ENCODE results near the gene PADI3. TPM values are rescaled to one million over a fixed set of nuclear protein-coding genes. Genes with fewer than 3 reads are reported as not detected.

The PADI3 gene
- total and polyA plus RNA-seq, 2 of the 13 experiments (the other 11 are each of a cell fraction or from before 2014, with no cell fraction given): not detected

DNA sequence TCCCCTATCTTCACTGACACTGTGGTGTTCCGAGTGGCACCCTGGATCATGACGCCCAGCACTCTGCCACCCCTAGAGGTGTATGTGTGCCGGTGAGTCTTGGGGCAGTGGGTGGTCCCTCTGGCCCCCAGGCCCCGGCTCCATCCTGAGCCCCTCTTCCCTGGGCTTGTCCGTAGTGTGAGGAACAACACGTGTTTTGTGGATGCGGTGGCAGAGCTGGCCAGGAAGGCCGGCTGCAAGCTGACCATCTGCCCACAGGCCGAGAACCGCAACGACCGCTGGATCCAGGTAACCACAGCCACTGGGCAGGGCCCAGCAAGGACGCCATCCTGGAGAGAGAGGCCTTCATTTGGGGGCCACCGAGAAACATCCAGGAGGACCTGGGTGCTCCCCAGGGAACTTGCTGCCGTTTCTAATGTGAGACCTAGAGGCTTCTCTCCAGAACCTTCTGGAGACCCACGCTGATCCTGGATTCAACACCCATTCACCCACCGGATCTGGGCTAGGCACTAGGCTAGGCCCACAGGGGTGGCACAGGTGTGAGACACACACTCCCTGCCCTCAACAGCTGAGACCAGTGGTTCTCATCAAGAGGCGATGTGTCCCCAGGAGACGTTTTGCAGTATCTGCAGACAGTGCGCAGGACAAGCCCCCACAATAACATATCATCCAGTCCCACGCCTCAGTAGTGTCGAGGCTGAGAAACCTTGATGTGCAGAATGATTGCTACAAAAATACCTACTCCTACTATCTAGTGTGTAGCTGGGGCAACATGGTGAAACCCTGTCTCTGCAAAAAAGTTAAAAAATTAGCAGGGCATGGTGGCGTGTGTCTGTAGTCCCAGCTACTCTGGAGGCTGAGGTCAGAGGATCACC lies 22.2 kb downstream of the PADI3 start (continued):
- TF ChIP-seq ZNF407 (CRISPR knock-in tag; IDR thresholded peaks at IDR 0.05; ENCODE audit: not compliant biosample characterization): no peak
- TF ChIP-seq ZNF639 (CRISPR knock-in tag; conservative IDR thresholded peaks at IDR 0.05): no peak
- no peak for TF ChIP-seq ATAD3A (CRISPR knock-in tag; IDR thresholded peaks at IDR 0.05)

Data from HepG2 (cell line).